ENCODE measurements around the gene SLC35G4. TPM values are rescaled to one million over a fixed set of nuclear protein-coding genes. Genes with fewer than 3 reads are reported as not detected.
"Not testable (repeated sequence)": the region's sequence is repeated elsewhere in the genome, so short reads cannot be mapped to it uniquely, and the experiment has no call there.

SLC35G4 gene
- total RNA-seq, 4 donors from 2014 or later, result not detected

DNA sequence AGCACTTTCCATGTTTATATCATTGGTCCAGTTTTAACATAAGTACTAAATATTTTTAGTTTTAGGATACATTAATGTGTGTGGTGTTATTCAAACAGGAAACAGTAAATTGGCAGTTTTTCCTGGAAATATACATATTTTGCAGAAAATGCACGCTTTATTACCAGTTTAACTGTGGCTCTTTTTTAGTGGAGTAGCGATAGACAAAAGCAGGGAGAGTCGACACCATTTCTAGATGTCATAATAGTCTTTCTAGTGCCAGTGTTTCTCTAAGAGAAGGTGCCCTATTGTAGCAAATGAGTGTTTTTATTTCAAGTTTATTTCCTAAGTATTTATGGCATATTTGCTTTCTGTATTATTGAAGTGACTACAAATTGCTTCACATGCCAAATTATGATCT lies 9.1 kb upstream of the SLC35G4 start:
- no peak for DNase-seq (ENCODE audit: low spot score in 2 of 2)
- intact Hi-C loops (cut with DNase I; ENCODE audit: low total_unique reads), result no loop called here
- H3K4me3 ChIP-seq (ENCODE audit: low read depth, poor library complexity, severe bottlenecking), result no peak overlapping the region
- TF ChIP-seq, protein P1, sequence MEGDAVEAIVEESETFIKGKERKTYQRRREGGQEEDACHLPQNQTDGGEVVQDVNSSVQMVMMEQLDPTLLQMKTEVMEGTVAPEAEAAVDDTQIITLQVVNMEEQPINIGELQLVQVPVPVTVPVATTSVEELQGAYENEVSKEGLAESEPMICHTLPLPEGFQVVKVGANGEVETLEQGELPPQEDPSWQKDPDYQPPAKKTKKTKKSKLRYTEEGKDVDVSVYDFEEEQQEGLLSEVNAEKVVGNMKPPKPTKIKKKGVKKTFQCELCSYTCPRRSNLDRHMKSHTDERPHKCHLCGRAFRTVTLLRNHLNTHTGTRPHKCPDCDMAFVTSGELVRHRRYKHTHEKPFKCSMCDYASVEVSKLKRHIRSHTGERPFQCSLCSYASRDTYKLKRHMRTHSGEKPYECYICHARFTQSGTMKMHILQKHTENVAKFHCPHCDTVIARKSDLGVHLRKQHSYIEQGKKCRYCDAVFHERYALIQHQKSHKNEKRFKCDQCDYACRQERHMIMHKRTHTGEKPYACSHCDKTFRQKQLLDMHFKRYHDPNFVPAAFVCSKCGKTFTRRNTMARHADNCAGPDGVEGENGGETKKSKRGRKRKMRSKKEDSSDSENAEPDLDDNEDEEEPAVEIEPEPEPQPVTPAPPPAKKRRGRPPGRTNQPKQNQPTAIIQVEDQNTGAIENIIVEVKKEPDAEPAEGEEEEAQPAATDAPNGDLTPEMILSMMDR (IDR thresholded peaks at IDR 0.05), result no peak
- no peak for TF ChIP-seq POLR2A (IDR thresholded peaks at IDR 0.05)
- WGBS, 2 donors, result 78 to 81% methylated on average over 3 of the region's 3 CpGs

DNA sequence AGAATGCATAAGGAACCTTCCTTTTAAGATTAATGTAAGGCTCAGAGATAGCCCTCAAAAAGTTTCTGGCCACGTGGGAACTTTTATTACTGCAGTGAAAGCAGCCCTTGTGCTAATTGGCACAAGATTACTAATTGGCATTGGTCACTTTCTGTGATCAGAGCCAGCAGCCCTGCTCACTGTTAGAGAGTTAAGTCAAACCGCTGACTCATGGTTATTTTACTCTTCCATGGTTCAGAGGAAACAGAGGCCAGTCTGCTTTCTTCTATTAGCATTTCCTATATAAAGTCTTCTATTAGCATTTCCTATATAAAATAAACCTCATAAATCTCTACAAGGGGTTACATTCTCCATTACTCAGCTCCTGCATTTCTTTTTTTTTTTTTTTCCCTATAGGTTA lies 1.5 kb upstream of the SLC35G4 start:
- intact Hi-C loops (cut with DNase I; ENCODE audit: low total_unique reads), result no loop called here
- no peak for DNase-seq (ENCODE audit: low spot score in 2 of 2)
- WGBS, 2 donors, result 25 to 32% methylated on average over 2 of the region's 2 CpGs
- H3K4me3 ChIP-seq (ENCODE audit: low read depth, poor library complexity, severe bottlenecking), result no peak overlapping the region
- TF ChIP-seq, protein P1 (IDR thresholded peaks at IDR 0.05), result no peak
- TF ChIP-seq POLR2A (IDR thresholded peaks at IDR 0.05), result no peak

DNA sequence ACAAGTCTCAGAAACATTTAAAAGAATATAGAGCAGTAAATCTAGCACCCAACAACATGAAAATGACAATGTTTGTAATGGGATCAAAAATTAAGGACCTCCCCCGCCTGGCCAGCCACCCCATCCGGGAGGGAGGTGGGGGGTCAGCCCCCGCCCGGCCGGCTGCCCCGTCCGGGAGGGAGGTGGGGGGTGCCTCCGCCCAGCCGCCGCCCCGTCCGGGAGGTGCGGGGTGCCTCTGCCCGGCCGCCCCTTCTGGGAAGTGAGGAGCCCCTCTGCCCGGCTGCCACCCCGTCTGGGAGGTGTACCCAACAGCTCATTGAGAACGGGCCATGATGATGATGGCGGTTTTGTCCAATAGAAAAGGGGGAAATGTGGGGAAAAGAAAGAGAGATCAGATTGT lies 778 bp upstream of the SLC35G4 start:
- WGBS, 2 donors, result 65 to 81% methylated on average over 9 to 16 of the region's 19 CpGs
- DNase-seq (ENCODE audit: low spot score in 2 of 2); intact Hi-C loops (cut with DNase I; ENCODE audit: low total_unique reads); H3K4me3 ChIP-seq (ENCODE audit: low read depth, poor library complexity, severe bottlenecking): not testable (repeated sequence)

DNA sequence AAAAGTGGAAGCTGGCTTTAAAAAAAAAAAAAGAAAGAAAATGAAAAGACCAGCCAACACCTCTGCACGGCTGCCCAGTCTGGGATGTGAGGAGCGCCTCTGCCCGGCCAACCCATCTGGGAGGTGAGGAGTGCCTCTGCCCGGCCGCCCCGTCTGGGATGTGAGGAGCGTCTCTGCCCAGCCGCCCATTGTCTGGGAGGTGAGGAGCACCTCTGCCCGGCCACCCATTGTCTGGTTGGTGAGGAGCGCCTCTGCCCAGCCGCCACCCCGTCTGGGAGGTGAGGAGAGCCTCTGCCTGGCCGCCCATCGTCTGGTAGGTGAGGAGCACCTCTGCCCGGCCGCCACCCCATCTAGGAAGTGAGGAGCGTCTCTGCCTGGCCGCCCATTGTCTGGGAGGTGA lies 3.7 kb downstream of the SLC35G4 start:
- 85 to 91% methylated on average over 17 to 18 of the region's 18 CpGs for WGBS, 2 donors
- H3K4me3 ChIP-seq (ENCODE audit: low read depth, poor library complexity, severe bottlenecking); intact Hi-C loops (cut with DNase I; ENCODE audit: low total_unique reads); DNase-seq (ENCODE audit: low spot score in 2 of 2): not testable (repeated sequence)

DNA sequence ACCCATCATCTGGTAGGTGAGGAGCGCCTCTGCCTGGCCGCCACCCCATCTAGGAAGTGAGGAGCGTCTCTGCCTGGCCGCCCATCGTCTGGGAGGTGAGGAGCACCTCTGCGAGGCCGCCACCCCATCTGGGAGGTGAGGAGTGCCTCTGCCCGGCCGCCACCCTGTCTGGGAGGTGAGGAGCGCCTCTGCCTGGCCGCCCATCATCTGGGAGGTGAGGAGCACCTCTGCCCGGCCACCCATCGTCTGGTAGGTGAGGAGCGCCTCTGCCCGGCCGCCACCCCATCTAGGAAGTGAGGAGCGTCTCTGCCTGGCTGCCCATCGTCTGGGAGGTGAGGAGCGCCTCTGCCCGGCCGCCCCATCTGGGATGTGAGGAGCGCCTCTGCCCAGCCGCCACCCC lies 4.2 kb downstream of the SLC35G4 start:
- 90 to 96% methylated on average over 19 to 20 of the region's 23 CpGs for WGBS, 2 donors
- DNase-seq (ENCODE audit: low spot score in 2 of 2); intact Hi-C loops (cut with DNase I; ENCODE audit: low total_unique reads); H3K4me3 ChIP-seq (ENCODE audit: low read depth, poor library complexity, severe bottlenecking): not testable (repeated sequence)

DNA sequence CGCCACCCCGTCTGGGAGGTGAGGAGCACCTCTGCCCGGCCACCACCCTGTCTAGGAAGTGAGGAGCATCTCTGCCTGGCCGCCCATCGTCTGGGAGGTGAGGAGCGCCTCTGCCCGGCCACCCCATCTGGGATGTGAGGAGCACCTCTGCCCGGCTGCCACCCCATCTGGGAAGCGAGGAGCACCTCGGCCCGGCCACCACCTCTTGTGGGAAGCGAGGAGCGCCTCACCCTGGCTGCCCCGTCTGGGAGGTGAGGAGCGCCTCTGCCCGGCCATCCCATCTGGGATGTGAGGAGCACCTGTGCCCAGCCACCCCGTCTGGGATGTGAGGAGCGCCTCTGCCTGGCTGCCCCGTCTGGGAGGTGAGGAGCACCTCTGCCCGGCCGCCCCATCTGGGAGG lies 4.6 kb downstream of the SLC35G4 start:
- intact Hi-C loops (cut with DNase I; ENCODE audit: low total_unique reads); DNase-seq (ENCODE audit: low spot score in 2 of 2); H3K4me3 ChIP-seq (ENCODE audit: low read depth, poor library complexity, severe bottlenecking): not testable (repeated sequence)
- 93 to 94% methylated on average over 13 to 17 of the region's 21 CpGs for WGBS, 2 donors

DNA sequence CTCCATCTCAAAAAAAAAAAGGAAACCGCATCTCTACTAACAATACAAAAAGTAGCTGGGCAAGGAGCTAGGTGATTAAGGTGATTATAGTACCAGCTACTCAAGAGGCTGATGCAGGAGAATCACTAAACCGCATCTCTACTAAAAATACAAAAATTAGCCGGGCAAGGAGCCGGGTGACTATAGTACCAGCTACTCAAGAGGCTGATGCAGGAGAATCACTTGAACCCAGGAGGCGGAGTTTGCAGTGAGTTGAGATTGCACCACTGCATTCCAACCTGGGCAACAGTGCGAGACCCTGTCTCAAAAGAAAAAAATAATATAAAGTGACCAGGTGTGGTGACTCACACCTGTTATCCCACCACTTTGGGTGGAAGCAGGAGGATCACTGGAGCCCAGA lies 5.6 kb downstream of the SLC35G4 start:
- H3K4me3 ChIP-seq (ENCODE audit: low read depth, poor library complexity, severe bottlenecking); intact Hi-C loops (cut with DNase I; ENCODE audit: low total_unique reads); DNase-seq (ENCODE audit: low spot score in 2 of 2): not testable (repeated sequence)
- WGBS, 2 donors, result 93 to 95% methylated on average over 6 of the region's 6 CpGs

DNA sequence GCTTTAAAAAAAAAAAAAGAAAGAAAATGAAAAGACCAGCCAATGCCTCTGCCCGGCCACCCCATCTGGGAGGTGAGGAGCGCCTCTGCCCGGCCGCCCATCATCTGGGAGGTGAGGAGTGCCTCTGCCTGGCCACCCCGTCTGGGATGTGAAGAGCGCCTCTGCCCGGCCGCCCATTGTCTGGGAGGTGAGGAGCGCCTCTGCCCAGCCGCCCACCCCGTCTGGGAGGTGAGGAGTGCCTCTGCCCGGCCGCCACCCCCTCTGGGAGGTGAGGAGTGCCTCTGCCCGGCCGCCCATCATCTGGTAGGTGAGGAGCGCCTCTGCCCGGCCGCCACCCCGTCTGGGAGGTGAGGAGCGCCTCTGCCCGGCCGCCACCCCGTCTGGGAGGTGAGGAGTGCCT lies 37.9 kb downstream of the SLC35G4 start:
- DNase-seq (ENCODE audit: low spot score in 2 of 2); H3K4me3 ChIP-seq (ENCODE audit: low read depth, poor library complexity, severe bottlenecking); intact Hi-C loops (cut with DNase I; ENCODE audit: low total_unique reads): not testable (repeated sequence)
- 91 to 93% methylated on average over 16 to 20 of the region's 23 CpGs for WGBS, 2 donors

DNA sequence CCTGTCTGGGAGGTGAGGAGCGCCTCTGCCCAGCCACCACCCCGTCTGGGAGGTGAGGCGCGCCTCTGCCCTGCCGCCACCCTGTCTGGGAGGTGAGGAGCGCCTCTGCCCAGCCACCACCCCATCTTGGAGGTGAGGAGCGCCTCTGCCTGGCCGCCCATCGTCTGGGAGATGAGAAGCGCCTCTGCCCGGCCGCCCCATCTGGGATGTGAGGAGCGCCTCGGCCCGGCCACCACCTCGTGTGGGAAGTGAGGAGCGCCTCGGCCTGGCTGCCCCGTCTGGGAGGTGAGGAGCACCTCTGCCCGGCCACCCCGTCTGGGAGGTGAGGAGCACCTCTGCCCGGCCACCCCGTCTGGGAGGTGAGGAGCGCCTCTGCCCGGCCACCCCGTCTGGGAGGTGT lies 38.4 kb downstream of the SLC35G4 start:
- H3K4me3 ChIP-seq (ENCODE audit: low read depth, poor library complexity, severe bottlenecking); intact Hi-C loops (cut with DNase I; ENCODE audit: low total_unique reads); DNase-seq (ENCODE audit: low spot score in 2 of 2): not testable (repeated sequence)
- WGBS, 2 donors, result 93 to 99% methylated on average over 14 to 20 of the region's 26 CpGs

DNA sequence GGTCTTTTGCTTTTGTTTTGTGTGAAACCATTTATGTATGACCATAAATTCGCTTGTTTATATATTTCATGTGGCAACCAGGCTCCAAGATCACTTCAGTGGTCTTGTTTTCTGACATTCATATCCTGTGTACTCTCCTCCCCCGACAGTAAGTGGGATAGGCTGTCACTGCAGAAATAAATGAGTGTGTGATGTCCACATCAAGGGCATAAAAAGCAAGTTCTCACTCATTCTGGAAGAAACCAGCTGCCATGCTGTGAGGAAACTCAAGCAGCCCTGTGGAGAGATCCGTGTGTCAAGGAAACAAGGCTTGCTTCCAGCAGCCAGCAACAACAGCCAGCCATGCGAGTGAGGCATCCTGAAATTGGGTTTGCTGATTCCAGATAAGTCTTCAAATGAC lies 40.4 kb downstream of the SLC35G4 start:
- no peak for DNase-seq (ENCODE audit: low spot score in 2 of 2)
- 62% methylated on average over 4 of the region's 4 CpGs for WGBS, 2 donors
- H3K4me3 ChIP-seq (ENCODE audit: low read depth, poor library complexity, severe bottlenecking), result no peak overlapping the region
- intact Hi-C loops (cut with DNase I; ENCODE audit: low total_unique reads), result loop anchor here (10.0 kb wide), 2 partner anchors 65 to 405 kb away; no protein-coding TSS in a partner anchor
- TF ChIP-seq POLR2A (IDR thresholded peaks at IDR 0.05), result no peak
- TF ChIP-seq, protein P1 (IDR thresholded peaks at IDR 0.05), result no peak

Data from lower leg skin (tissue), 4 donors.